Caco-2 (cell line): Measurements from ENCODE around the gene MRPS6. TPM values are rescaled to one million over a fixed set of nuclear protein-coding genes. Genes with fewer than 3 reads are reported as not detected.

ENCODE experiments used
- BruUV-seq: library from RNA; stranded (reverse); fragments of 400-500 nt; replicated peaks from 2 replicates; lab custom pipeline; 2021; lab: Mats Ljungman, UMichigan
- CTCF ChIA-PET: fragments of 300-600 bp; sonication (Branson Sonifier 250); formaldehyde crosslinking; loops from one replicate; lab custom pipeline; 2022; ENCODE audit warnings: antibody characterized with exemption; lab: Charles Lee
- POLR2A ChIA-PET: fragments of 300-600 bp; sonication (Branson Sonifier 250); formaldehyde crosslinking; loops from one replicate; lab custom pipeline; 2022; ENCODE audit warnings: antibody characterized with exemption; lab: Charles Lee
- DNase-seq, 2 experiments: peaks; one replicate each; pipeline versions ENCODE4 v3.0.0 to v3.0.0-alpha.2; 2020 to 2022
- H3K27me3 ChIP-seq: replicated peaks from 2 replicates; pipeline ENCODE4 v1.6.0; 2011; ENCODE audit warnings: low read length; ENCODE audit not compliant: control insufficient read depth, insufficient read depth
- H3K36me3 ChIP-seq: 2 replicates; pipeline ENCODE4 v1.5.1; 2011; ENCODE audit warnings: low read length; ENCODE audit not compliant: control insufficient read depth, insufficient read depth
- H3K4me1 ChIP-seq: fragments of 250-450 bp; sonication (Bioruptor Pico); 2 replicates; pipeline ENCODE4 v1.5.1; 2020; ENCODE audit warnings: mild to moderate bottlenecking
- H3K4me3 ChIP-seq: 2 replicates; pipeline ENCODE4 v1.5.1; 2011; ENCODE audit warnings: low read depth, mild to moderate bottlenecking, control low read depth, low read length
- H3K9me3 ChIP-seq: fragments of 250-450 bp; sonication (Bioruptor Pico); 2 replicates; pipeline ENCODE4 v1.5.1; 2020; ENCODE audit warnings: mild to moderate bottlenecking, moderate library complexity
- H3K27ac Mint-ChIP-seq: one replicate; pipeline ENCODE4 v1.8.0; 2022; ENCODE audit warnings: mixed read lengths; ENCODE audit not compliant: unreplicated experiment
- H3K27me3 Mint-ChIP-seq: one replicate; pipeline ENCODE4 v1.8.0; 2022; ENCODE audit warnings: mixed read lengths; ENCODE audit not compliant: insufficient read depth, unreplicated experiment
- H3K36me3 Mint-ChIP-seq: one replicate; pipeline ENCODE4 v1.8.0; 2022; ENCODE audit warnings: mild to moderate bottlenecking, mixed read lengths; ENCODE audit not compliant: insufficient read depth, unreplicated experiment
- H3K4me1 Mint-ChIP-seq: one replicate; pipeline ENCODE4 v1.8.0; 2022; ENCODE audit warnings: low read depth, mixed read lengths; ENCODE audit not compliant: unreplicated experiment
- H3K4me3 Mint-ChIP-seq: one replicate; pipeline ENCODE4 v1.8.0; 2022; ENCODE audit warnings: mild to moderate bottlenecking, moderate library complexity, mixed read lengths; ENCODE audit not compliant: unreplicated experiment
- H3K9me3 Mint-ChIP-seq: one replicate; pipeline ENCODE4 v1.8.0; 2022; ENCODE audit warnings: mixed read lengths; ENCODE audit not compliant: unreplicated experiment
- CTCF ChIP-seq, 2 experiments: fragments of 200-600 bp in 1 of 2; IDR thresholded peaks; 1 replicate in 1 of 2; 2 replicates in 1 of 2; pipeline versions ENCODE4 v1.5.1 to v1.8.0; 2011 to 2022; ENCODE audit warnings: antibody characterized with exemption in 1 of 2, control low read depth in 1 of 2, inconsistent platforms in 1 of 2, low read depth in 1 of 2, low read length in 1 of 2, mild to moderate bottlenecking in 1 of 2, moderate library complexity in 1 of 2; ENCODE audit not compliant: insufficient read depth in 1 of 2, severe bottlenecking in 1 of 2, unreplicated experiment in 1 of 2
- intact Hi-C: fragments of 100-400 bp; cut with micrococcal nuclease; formaldehyde crosslinking; loops from one replicate; pipeline ENCODE4 v1.10.0; 2022; ENCODE audit not compliant: unreplicated experiment
- total RNA-seq: library from RNA; stranded (reverse); gene quantifications from 2 replicates; pipeline ENCODE4 v1.2.3, GENCODE V29; 2022

The MRPS6 gene
- total RNA-seq, 1 experiment from 2014 or later: 104 TPM

DNA sequence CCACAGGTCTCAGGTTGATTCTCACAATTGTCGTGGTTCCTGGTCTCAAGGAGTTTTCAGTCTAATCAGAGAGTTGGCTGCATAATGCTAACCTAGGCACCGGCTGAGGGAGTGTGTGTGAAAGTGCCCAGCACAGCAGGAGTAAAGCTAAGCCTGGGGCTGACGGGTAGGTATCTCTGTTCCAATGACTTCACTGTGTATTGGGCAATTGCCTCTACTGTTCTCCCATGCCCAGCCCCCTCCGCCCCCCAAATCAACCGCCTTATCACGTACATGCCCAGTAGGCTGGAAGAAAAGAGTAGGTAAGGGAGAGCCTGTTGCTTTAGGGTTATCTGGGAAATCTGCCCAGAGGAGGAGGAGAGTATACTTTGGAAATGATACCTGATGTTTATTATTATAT lies 54.7 kb downstream of the MRPS6 start:
- H3K4me1 ChIP-seq: 0 out of 2 replicates have a peak, but pooled peaks cover 5% of the 10 kb centered on the region
- H3K9me3 ChIP-seq: no peaks in the 10 kb centered on the region
- H3K4me1 Mint-ChIP-seq: peaks cover 16% of the 10 kb centered on the region
- TF ChIP-seq CTCF (IDR thresholded peaks at IDR 0.05; ENCODE audit: insufficient read depth in 1 of 2, low read depth in 1 of 2, low read length in 1 of 2, severe bottlenecking in 1 of 2, unreplicated experiment in 1 of 2): no peak
- no peak overlapping the region for H3K4me3 Mint-ChIP-seq
- ChIA-PET CTCF (no interaction called here), POLR2A (no interaction called here)
- no peak for DNase-seq
- H3K27me3 ChIP-seq: no peaks in the 10 kb centered on the region
- no peaks in the 10 kb centered on the region for H3K27me3 Mint-ChIP-seq
- no TSS peak for BruUV-seq
- peaks cover 72% of the 10 kb centered on the region for H3K36me3 Mint-ChIP-seq
- H3K9me3 Mint-ChIP-seq: peaks cover 6% of the 10 kb centered on the region
- H3K4me3 ChIP-seq: no peak overlapping the region
- intact Hi-C loops: no loop called here
- no peak overlapping the region for H3K27ac Mint-ChIP-seq
- H3K36me3 ChIP-seq: no peaks in the 10 kb centered on the region; the same call in none of the 2 replicates

GRCh38 chr21:34128674-34129038 lies 55.3 kb downstream of the MRPS6 start:
- Mint-ChIP-seq H3K9me3 (peaks cover 11% of the 10 kb centered on the region), H3K4me3 (no peak overlapping the region), H3K36me3 (peaks cover 66% of the 10 kb centered on the region), H3K4me1 (peaks cover 16% of the 10 kb centered on the region), H3K27me3 (no peaks in the 10 kb centered on the region), H3K27ac (no peak overlapping the region)
- H3K36me3 ChIP-seq: no peaks in the 10 kb centered on the region; the same call in none of the 2 replicates
- CTCF ChIA-PET: interaction anchor here (1.0 to 1.2 kb wide), 3 partner anchors 73 to 204 kb away, joined by 3 to 7 read pairs (median 3); no protein-coding TSS in a partner anchor
- 0 out of 2 replicates have a peak, but pooled peaks cover 5% of the 10 kb centered on the region for H3K4me1 ChIP-seq
- DNase-seq: no peak
- BruUV-seq: no TSS peak
- POLR2A ChIA-PET: no interaction called here
- no peaks in the 10 kb centered on the region for H3K27me3 ChIP-seq
- H3K4me3 ChIP-seq: no peak overlapping the region
- intact Hi-C loops: no loop called here
- no peaks in the 10 kb centered on the region for H3K9me3 ChIP-seq
- no peak for TF ChIP-seq CTCF (IDR thresholded peaks at IDR 0.05; ENCODE audit: insufficient read depth in 1 of 2, low read depth in 1 of 2, low read length in 1 of 2, severe bottlenecking in 1 of 2, unreplicated experiment in 1 of 2)

DNA sequence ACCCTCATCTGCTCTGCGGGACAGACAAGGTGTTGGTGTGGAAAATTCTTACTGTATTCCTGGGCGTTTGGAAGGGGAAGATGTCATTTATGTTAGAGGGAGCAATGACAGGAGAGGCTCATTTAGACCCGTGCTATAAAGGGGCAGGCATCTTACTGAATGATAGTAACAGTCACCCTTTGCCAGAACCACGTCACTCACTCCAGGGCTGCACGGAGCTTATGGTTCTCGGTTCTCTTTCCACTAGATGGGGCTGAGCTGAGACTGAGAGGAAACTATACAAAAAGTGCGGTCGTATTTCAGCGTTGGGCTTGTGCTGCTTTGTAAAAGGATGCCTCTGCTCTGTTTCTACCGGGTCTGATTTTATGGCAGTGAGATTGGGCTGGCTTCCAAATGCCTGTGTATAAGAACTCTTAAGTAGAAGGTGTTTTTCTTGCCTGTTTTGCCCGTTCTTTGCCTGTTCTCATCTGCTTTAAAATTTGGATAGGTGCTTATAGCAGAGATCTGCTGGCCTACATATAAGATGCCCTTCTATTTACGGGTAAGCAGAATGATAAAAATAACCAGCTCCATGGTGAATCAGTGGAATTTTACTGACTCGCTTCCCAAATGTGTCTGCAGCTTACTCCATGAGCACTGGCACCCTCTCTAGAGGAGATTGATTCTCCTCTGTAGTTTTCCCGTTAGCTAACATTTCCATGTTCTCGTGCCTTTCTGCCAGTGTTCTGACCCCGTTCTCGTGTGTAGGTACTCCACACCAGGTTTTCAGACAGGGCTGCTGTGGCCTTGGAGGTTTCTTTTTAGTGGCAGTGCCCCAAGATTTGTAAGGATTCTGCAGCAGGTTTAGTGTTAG lies 55.9 kb downstream of the MRPS6 start:
- DNase-seq: no peak
- no TSS peak for BruUV-seq
- H3K9me3 ChIP-seq: no peaks in the 10 kb centered on the region
- POLR2A ChIA-PET: no interaction called here
- Mint-ChIP-seq H3K27ac (peak overlapping the region; percentile 68), H3K27me3 (no peaks in the 10 kb centered on the region), H3K36me3 (peaks cover 61% of the 10 kb centered on the region), H3K4me3 (no peak overlapping the region), H3K9me3 (peaks cover 6% of the 10 kb centered on the region), H3K4me1 (peaks cover 16% of the 10 kb centered on the region)
- no peaks in the 10 kb centered on the region; the same call in none of the 2 replicates for H3K36me3 ChIP-seq
- H3K4me1 ChIP-seq: 0 out of 2 replicates have a peak, but pooled peaks cover 5% of the 10 kb centered on the region
- no peak overlapping the region for H3K4me3 ChIP-seq
- TF ChIP-seq CTCF (IDR thresholded peaks at IDR 0.05; ENCODE audit: insufficient read depth in 1 of 2, low read depth in 1 of 2, low read length in 1 of 2, severe bottlenecking in 1 of 2, unreplicated experiment in 1 of 2): no peak
- H3K27me3 ChIP-seq: no peaks in the 10 kb centered on the region
- intact Hi-C loops: no loop called here
- CTCF ChIA-PET: interaction anchor here (1.0 to 1.2 kb wide), 3 partner anchors 73 to 205 kb away, joined by 3 to 7 read pairs (median 3); no protein-coding TSS in a partner anchor
